Keratinocyte (primary cell): ENCODE data around the gene RGS6. TPM values are rescaled to one million over a fixed set of nuclear protein-coding genes. Genes with fewer than 3 reads are reported as not detected.
"Not testable (repeated sequence)": the region's sequence is repeated elsewhere in the genome, so short reads cannot be mapped to it uniquely, and the experiment has no call there.

Source experiments
- DNase-seq: peaks from one replicate; pipeline ENCODE4 v3.0.0-alpha.2; 2011; ENCODE audit warnings: low read depth, missing footprints, low spot score
- FAIRE-seq: peaks from 2 replicates; lab custom pipeline; 2011; peaks lifted over from hg19 to GRCh38; lab: Jason Lieb, UNC
- H2AFZ ChIP-seq: 2 replicates; pipeline ENCODE4 v1.6.0; 2012; ENCODE audit warnings: low read length, control low read depth, inconsistent platforms; ENCODE audit not compliant: control insufficient read depth
- H3K27ac ChIP-seq: 2 replicates; pipeline ENCODE4 v1.5.1; 2011; ENCODE audit warnings: low read length; ENCODE audit not compliant: control insufficient read depth, insufficient read depth
- H3K27me3 ChIP-seq: 3 replicates; pipeline ENCODE4 v1.6.0; 2011; ENCODE audit warnings: low read length; ENCODE audit not compliant: control insufficient read depth, insufficient read depth; ENCODE audit errors: extremely low read depth
- H3K36me3 ChIP-seq, 2 experiments: 2 replicates in 1 of 2; 3 replicates in 1 of 2; pipeline ENCODE4 v1.5.1; 2011; ENCODE audit warnings: low read length in 2 of 2, mild to moderate bottlenecking in 1 of 2; ENCODE audit not compliant: control insufficient read depth in 2 of 2, insufficient read depth in 2 of 2; ENCODE audit errors: extremely low read depth in 1 of 2
- H3K4me1 ChIP-seq: 3 replicates; pipeline ENCODE4 v1.5.1; 2011; ENCODE audit warnings: low read length; ENCODE audit not compliant: control insufficient read depth, insufficient read depth; ENCODE audit errors: extremely low read depth
- H3K4me2 ChIP-seq: 3 replicates; pipeline ENCODE4 v1.6.0; 2011; ENCODE audit warnings: low read depth, low read length; ENCODE audit not compliant: control insufficient read depth, insufficient read depth; ENCODE audit errors: extremely low read depth
- H3K4me3 ChIP-seq, 3 experiments: fragments of 200-600 bp in 1 of 3; sonication (generic) in 1 of 3; 2 replicates in 2 of 3; 3 replicates in 1 of 3; pipeline ENCODE4 v1.5.1; 2011 to 2016; ENCODE audit warnings: low read length in 3 of 3, mild to moderate bottlenecking in 3 of 3, control low read depth in 2 of 3, inconsistent platforms in 1 of 3, low read depth in 1 of 3, mixed read lengths in 1 of 3, mixed run types in 1 of 3, moderate library complexity in 1 of 3; ENCODE audit not compliant: control insufficient read depth in 2 of 3, insufficient read depth in 2 of 3; ENCODE audit errors: extremely low read depth in 1 of 3
- H3K79me2 ChIP-seq: 2 replicates; pipeline ENCODE4 v1.6.0; 2012; ENCODE audit warnings: low read length; ENCODE audit not compliant: control insufficient read depth, insufficient read depth
- H3K9ac ChIP-seq: 3 replicates; pipeline ENCODE4 v1.6.0; 2011; ENCODE audit warnings: low read length; ENCODE audit not compliant: control insufficient read depth, insufficient read depth; ENCODE audit errors: extremely low read depth
- H3K9me1 ChIP-seq: 3 replicates; pipeline ENCODE4 v1.6.0; 2011; ENCODE audit warnings: low read length; ENCODE audit not compliant: control insufficient read depth, insufficient read depth; ENCODE audit errors: extremely low read depth
- H3K9me3 ChIP-seq: 2 replicates; pipeline ENCODE4 v1.5.1; 2012; ENCODE audit warnings: low read depth, low read length; ENCODE audit not compliant: control insufficient read depth
- H4K20me1 ChIP-seq: 3 replicates; pipeline ENCODE4 v1.6.0; 2011; ENCODE audit warnings: low read length; ENCODE audit not compliant: control insufficient read depth, insufficient read depth; ENCODE audit errors: extremely low read depth
- EZH2 ChIP-seq: IDR thresholded peaks from one replicate; pipeline ENCODE4 v1.6.1; 2012; ENCODE audit warnings: inconsistent platforms, mild to moderate bottlenecking, low read length, moderate library complexity
- dilution Hi-C: fragments of 300-500 bp; cut with MboI; formaldehyde crosslinking; loops from one replicate; pipeline ENCODE4 v1.7.0; 2020; ENCODE audit warnings: low sequenced_read_pairs; ENCODE audit not compliant: extremely low pct_ligation_motif_present
- polyA plus RNA-seq, 5 experiments: library from polyadenylated mRNA; depleted of rRNA in 3 of 5; stranded (reverse) in 3 of 5; stranded (forward) in 1 of 5; unstranded in 1 of 5; fragments of >200 nt; gene quantifications; 1 replicate in 1 of 5; 2 replicates in 3 of 5; 3 replicates in 1 of 5; pipeline versions ENCODE4 v1.2.1 to v1.2.3, GENCODE V29; 2011 to 2012; ENCODE audit warnings: missing spikeins in 2 of 5, low read depth in 1 of 5, low replicate concordance in 1 of 5
- TF ChIP-seq, protein P1 (sequence below), 3 experiments: IDR thresholded peaks in 1 of 3; conservative IDR thresholded peaks in 1 of 3; optimal IDR thresholded peaks in 1 of 3; 2 replicates in 2 of 3; 3 replicates in 1 of 3; pipeline versions ENCODE3 to v1.5.1; 2011; ENCODE audit warnings: low read length in 3 of 3, mild to moderate bottlenecking in 3 of 3, moderate library complexity in 2 of 3, control low read depth in 1 of 3, inconsistent platforms in 1 of 3; ENCODE audit not compliant: insufficient read depth in 2 of 3; ENCODE audit errors: extremely low read depth in 1 of 3

Gene RGS6
- polyA plus RNA-seq, 1 donor (not counting 4 experiments of a cell fraction or from before 2014, with no cell fraction given): not detected

- no peak overlapping the region for H3K27ac ChIP-seq
- no peaks in the 10 kb centered on the region for H4K20me1 ChIP-seq
- no peaks in the 10 kb centered on the region for H3K36me3 ChIP-seq
- FAIRE-seq (no peak), DNase-seq (no peak)
- H2AFZ ChIP-seq: no peak overlapping the region
- H3K79me2 ChIP-seq: no peaks in the 10 kb centered on the region
- H3K4me3 ChIP-seq: no peak overlapping the region
- no peaks in the 10 kb centered on the region for H3K9me1 ChIP-seq
- H3K9ac ChIP-seq: no peak overlapping the region
- peaks cover 29% of the 10 kb centered on the region for H3K27me3 ChIP-seq
- no peaks in the 10 kb centered on the region for H3K9me3 ChIP-seq
- dilution Hi-C loops: no loop called here
- no peaks in the 10 kb centered on the region for H3K4me1 ChIP-seq
- TF ChIP-seq, protein P1, sequence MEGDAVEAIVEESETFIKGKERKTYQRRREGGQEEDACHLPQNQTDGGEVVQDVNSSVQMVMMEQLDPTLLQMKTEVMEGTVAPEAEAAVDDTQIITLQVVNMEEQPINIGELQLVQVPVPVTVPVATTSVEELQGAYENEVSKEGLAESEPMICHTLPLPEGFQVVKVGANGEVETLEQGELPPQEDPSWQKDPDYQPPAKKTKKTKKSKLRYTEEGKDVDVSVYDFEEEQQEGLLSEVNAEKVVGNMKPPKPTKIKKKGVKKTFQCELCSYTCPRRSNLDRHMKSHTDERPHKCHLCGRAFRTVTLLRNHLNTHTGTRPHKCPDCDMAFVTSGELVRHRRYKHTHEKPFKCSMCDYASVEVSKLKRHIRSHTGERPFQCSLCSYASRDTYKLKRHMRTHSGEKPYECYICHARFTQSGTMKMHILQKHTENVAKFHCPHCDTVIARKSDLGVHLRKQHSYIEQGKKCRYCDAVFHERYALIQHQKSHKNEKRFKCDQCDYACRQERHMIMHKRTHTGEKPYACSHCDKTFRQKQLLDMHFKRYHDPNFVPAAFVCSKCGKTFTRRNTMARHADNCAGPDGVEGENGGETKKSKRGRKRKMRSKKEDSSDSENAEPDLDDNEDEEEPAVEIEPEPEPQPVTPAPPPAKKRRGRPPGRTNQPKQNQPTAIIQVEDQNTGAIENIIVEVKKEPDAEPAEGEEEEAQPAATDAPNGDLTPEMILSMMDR (optimal IDR thresholded peaks at IDR 0.05 in 1 of 3, IDR thresholded peaks at IDR 0.05 in 1 of 3, conservative IDR thresholded peaks at IDR 0.05 in 1 of 3; ENCODE audit: extremely low read depth in 1 of 3, insufficient read depth in 2 of 3, low read length in 3 of 3): no peak
- TF ChIP-seq EZH2: peak; percentile 36
- H3K4me2 ChIP-seq: peak overlapping the region; percentile 51
Measured at GRCh38 chr14:71933001-71933587, 865 bp downstream of the RGS6 start.

GRCh38 chr14:71938273-71938672, 6.0 kb downstream of the RGS6 start:
- H2AFZ ChIP-seq, H3K9ac ChIP-seq, DNase-seq, FAIRE-seq, H3K9me1 ChIP-seq, H3K79me2 ChIP-seq, H3K9me3 ChIP-seq, H3K36me3 ChIP-seq, H4K20me1 ChIP-seq, H3K4me1 ChIP-seq, dilution Hi-C loops, H3K4me2 ChIP-seq, H3K27me3 ChIP-seq, H3K4me3 ChIP-seq, H3K27ac ChIP-seq: not testable (repeated sequence)

DNA sequence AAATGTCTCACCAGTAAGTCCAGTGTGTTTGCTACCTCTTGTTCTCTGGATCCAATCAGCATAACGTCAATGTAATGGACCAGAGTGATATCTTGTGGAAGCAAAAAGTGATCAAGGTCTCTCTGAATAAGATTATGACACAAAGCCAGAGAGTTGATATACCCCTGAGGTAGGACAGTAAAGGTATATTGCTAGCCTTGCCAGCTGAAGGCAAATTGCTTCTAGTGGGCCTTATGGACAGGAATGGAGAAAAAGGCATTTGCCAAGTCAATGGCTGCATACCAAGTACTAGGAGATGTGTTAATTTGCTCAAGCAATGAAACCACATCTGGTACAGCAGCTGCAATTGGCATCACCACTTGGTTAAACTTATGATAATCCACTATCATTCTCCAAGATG, 7.1 kb downstream of the RGS6 start:
- H3K9me1 ChIP-seq, FAIRE-seq, H3K4me3 ChIP-seq, DNase-seq, H3K36me3 ChIP-seq, H3K79me2 ChIP-seq, H3K4me1 ChIP-seq, dilution Hi-C loops, H3K27me3 ChIP-seq, H3K27ac ChIP-seq, H2AFZ ChIP-seq, H3K9me3 ChIP-seq, H3K9ac ChIP-seq, H4K20me1 ChIP-seq, H3K4me2 ChIP-seq: not testable (repeated sequence)

GRCh38 chr14:71940500-71940899, 8.3 kb downstream of the RGS6 start:
- dilution Hi-C loops, H3K4me1 ChIP-seq, H3K4me2 ChIP-seq, H3K4me3 ChIP-seq, H3K9ac ChIP-seq, DNase-seq, H4K20me1 ChIP-seq, H3K27me3 ChIP-seq, H3K36me3 ChIP-seq, H2AFZ ChIP-seq, H3K9me3 ChIP-seq, FAIRE-seq, H3K27ac ChIP-seq, H3K9me1 ChIP-seq, H3K79me2 ChIP-seq: not testable (repeated sequence)
